HEK293 (cell line): ENCODE measurements around the gene LRRN4CL.

ENCODE experiments used
- CTCF ChIA-PET: fragments of 350-600 bp; formaldehyde crosslinking; extraction: SDS; loops from one replicate; lab custom pipeline; 2021; ENCODE audit warnings: antibody characterized with exemption; lab: Yijun Ruan, JAX
- POLR2A ChIA-PET: fragments of 300-600 bp; formaldehyde crosslinking; extraction: SDS; loops from one replicate; lab custom pipeline; 2020; ENCODE audit warnings: antibody characterized with exemption, inconsistent platforms; lab: Yijun Ruan, JAX
- H3K27ac ChIP-seq: fragments of 200-500 bp; sonication (Bioruptor generic); 2 replicates; pipeline ENCODE4 v1.5.1; 2014; ENCODE audit warnings: low read depth, low read length, control low read depth, inconsistent platforms; ENCODE audit errors: extremely low read depth
- H3K36me3 ChIP-seq, 2 experiments: fragments of 200-500 bp in 1 of 2; sonication (Bioruptor generic) in 1 of 2; 1 replicate in 1 of 2; 2 replicates in 1 of 2; pipeline ENCODE4 v1.5.1; 2014 to 2017; ENCODE audit warnings: inconsistent platforms in 2 of 2, low read length in 2 of 2; ENCODE audit not compliant: control insufficient read depth in 2 of 2, insufficient read depth in 1 of 2
- H3K4me1 ChIP-seq: fragments of 200-500 bp; sonication (Bioruptor generic); 2 replicates; pipeline ENCODE4 v1.5.1; 2014; ENCODE audit warnings: mild to moderate bottlenecking, low read length, inconsistent platforms; ENCODE audit not compliant: control insufficient read depth, insufficient read depth
- H3K4me3 ChIP-seq: 2 replicates; pipeline ENCODE4 v1.5.1; 2011; ENCODE audit warnings: low read depth, mild to moderate bottlenecking, control low read depth, low read length, moderate library complexity
- H3K9me3 ChIP-seq: fragments of 200-500 bp; sonication (Bioruptor generic); 2 replicates; pipeline ENCODE4 v1.5.1; 2014; ENCODE audit warnings: low read depth, low read length, inconsistent platforms; ENCODE audit not compliant: control insufficient read depth, insufficient read depth
- BCL6B ChIP-seq: fragments of 450-650 bp; formaldehyde crosslinking; IDR thresholded peaks from 2 replicates; pipeline ENCODE4 v1.5.1; 2017; ENCODE audit warnings: missing biosample characterization, missing genetic modification characterization
- ELK4 ChIP-seq: IDR thresholded peaks from 2 replicates; pipeline ENCODE4 v1.6.1; 2011; ENCODE audit warnings: mild to moderate bottlenecking, low read depth, low read length, borderline replicate concordance
- GLIS1 ChIP-seq: fragments of 450-650 bp; formaldehyde crosslinking; IDR thresholded peaks from 2 replicates; pipeline ENCODE4 v1.5.1; 2016; ENCODE audit warnings: missing biosample characterization, missing genetic modification characterization
- TCF7L2 ChIP-seq: IDR thresholded peaks from 2 replicates; pipeline ENCODE4 v1.6.1; 2011; ENCODE audit warnings: low read depth, mild to moderate bottlenecking, inconsistent platforms, low read length, moderate library complexity, borderline replicate concordance
- WT1 ChIP-seq: fragments of 450-650 bp; formaldehyde crosslinking; IDR thresholded peaks from 2 replicates; pipeline ENCODE4 v1.5.1; 2016; ENCODE audit warnings: missing biosample characterization, missing genetic modification characterization
- ZBTB44 ChIP-seq: fragments of 450-650 bp; IDR thresholded peaks from 2 replicates; pipeline ENCODE4 v1.5.1; 2018; ENCODE audit warnings: missing biosample characterization, mild to moderate bottlenecking, missing genetic modification characterization
- ZNF148 ChIP-seq: fragments of 450-650 bp; formaldehyde crosslinking; IDR thresholded peaks from 2 replicates; pipeline ENCODE4 v1.5.0; 2017; ENCODE audit warnings: missing biosample characterization, missing genetic modification characterization, borderline replicate concordance
- ZNF433 ChIP-seq: fragments of 450-650 bp; formaldehyde crosslinking; IDR thresholded peaks from 2 replicates; pipeline ENCODE4 v1.5.1; 2016; ENCODE audit warnings: missing biosample characterization, missing genetic modification characterization, low read depth
- ZNF510 ChIP-seq: fragments of 450-650 bp; formaldehyde crosslinking; IDR thresholded peaks from 2 replicates; pipeline ENCODE4 v1.5.1; 2018; ENCODE audit warnings: mild to moderate bottlenecking, missing genetic modification characterization, missing biosample characterization; ENCODE audit not compliant: insufficient replicate concordance
- ZNF654 ChIP-seq: fragments of 450-650 bp; formaldehyde crosslinking; IDR thresholded peaks from 2 replicates; pipeline ENCODE4 v1.5.1; 2016; ENCODE audit warnings: low read depth, missing biosample characterization, missing genetic modification characterization
- ZNF701 ChIP-seq: fragments of 450-650 bp; formaldehyde crosslinking; IDR thresholded peaks from 2 replicates; pipeline ENCODE4 v1.5.1; 2016; ENCODE audit warnings: missing biosample characterization, missing genetic modification characterization

LRRN4CL gene

GRCh38 chr11:62645671-62645945, 43.7 kb downstream of the LRRN4CL start (continued):
- TF ChIP-seq ELK4 = no peak
- no peak for TF ChIP-seq TCF7L2
- TF ChIP-seq ZBTB44 = no peak
- no peak for TF ChIP-seq ZNF701 (tag by site-specific recombination)
- no peak for TF ChIP-seq ZNF148 (tag by site-specific recombination)
- no peak for TF ChIP-seq ZNF433 (tag by site-specific recombination)
- TF ChIP-seq ZNF510 (tag by site-specific recombination) = no peak

GRCh38 chr11:62644220-62644619, 45.1 kb downstream of the LRRN4CL start:
- TF ChIP-seq BCL6B (tag by site-specific recombination) (no peak), GLIS1 (tag by site-specific recombination) (peak; percentile 25; the same call in 1 of the 2 replicates), ZNF654 (tag by site-specific recombination) (no peak), WT1 (tag by site-specific recombination) (peak; percentile 40; the same call in 1 of the 2 replicates)
- H3K36me3 ChIP-seq = peaks cover 5 to 50% of the 10 kb centered on the region in 2 experiments; a peak in 2 of 3 replicates
- no peak overlapping the region for H3K27ac ChIP-seq
- ChIA-PET POLR2A (interaction anchor here (0.6 to 5.2 kb wide), 6 partner anchors 10 to 161 kb away, joined by 3 to 59 read pairs (median 6); partner anchors contain the start of genes C11orf98, CSKMT, EEF1G and LBHD1), CTCF (no interaction called here)
- peaks cover 3% of the 10 kb centered on the region; the same call in 1 of the 2 replicates for H3K4me1 ChIP-seq
- H3K4me3 ChIP-seq = no peak overlapping the region
- H3K9me3 ChIP-seq = no peaks in the 10 kb centered on the region
